ENCODE results near the gene ZNF836.

GRCh38 chr19:52197964-52198363 is 26.5 kb upstream of the ZNF836 start:
- TF ChIP-seq YY1 (IDR thresholded peaks at IDR 0.05; ENCODE audit: insufficient read depth, insufficient replicate concordance, low read depth, low read length) (no peak), ELF3 (CRISPR knock-in tag; IDR thresholded peaks at IDR 0.05) (no peak), PBX3 (CRISPR knock-in tag; IDR thresholded peaks at IDR 0.05; ENCODE audit: borderline replicate concordance) (no peak), TAF1 (CRISPR knock-in tag; IDR thresholded peaks at IDR 0.05) (no peak), KDM1A (CRISPR knock-in tag; IDR thresholded peaks at IDR 0.05) (no peak), ZNF44 (CRISPR knock-in tag; IDR thresholded peaks at IDR 0.05) (no peak), HMGXB4 (CRISPR knock-in tag; IDR thresholded peaks at IDR 0.05; ENCODE audit: borderline replicate concordance in 1 of 2, low read depth in 1 of 2) (no peak), JUND (CRISPR knock-in tag; IDR thresholded peaks at IDR 0.05) (no peak), ZNF512B (CRISPR knock-in tag; IDR thresholded peaks at IDR 0.05; ENCODE audit: borderline replicate concordance) (no peak), FOXK2 (IDR thresholded peaks at IDR 0.05) (no peak), ARNT2 (CRISPR knock-in tag; IDR thresholded peaks at IDR 0.05; ENCODE audit: low read depth) (no peak), CTCF (CRISPR knock-in tag; IDR thresholded peaks at IDR 0.05) (no peak), ZNF317 (CRISPR knock-in tag; IDR thresholded peaks at IDR 0.05) (no peak)

Measured in HepG2 (cell line).